SK-MEL-5 (cell line): ENCODE results near the gene OGFRL1. TPM values are rescaled to one million over a fixed set of nuclear protein-coding genes. Genes with fewer than 3 reads are reported as not detected.
A peak's percentile ranks its signal among the peaks of the same experiment; 100 is the strongest.
"Not testable (repeated sequence)": the region's sequence is repeated elsewhere in the genome, so short reads cannot be mapped to it uniquely, and the experiment has no call there.

ENCODE experiments used
- DNase-seq: peaks from one replicate; pipeline ENCODE4 v3.0.0-alpha.2; 2016; ENCODE audit warnings: low read depth, low spot score
- in situ Hi-C: cut with HindIII; loops from 2 replicates; pipeline ENCODE4 v1.10.0; 2016; ENCODE audit warnings: low sequenced_read_pairs, high pct_unique_total_duplicates, low pct_unique_long_range_greater_than_20kb
- polyA plus RNA-seq, 2 experiments: library from polyadenylated mRNA; depleted of rRNA; stranded (reverse); fragments of >200 nt; gene quantifications; 2 replicates each; pipeline ENCODE4 v1.2.3, GENCODE V29; 2015
- total RNA-seq: library from RNA; depleted of rRNA; stranded (reverse); fragments of >200 nt; shearing (Covaris generic); gene quantifications from 2 replicates; pipeline ENCODE4 v1.2.3, GENCODE V29; 2014; rRNA removed

The OGFRL1 gene
- 5.9 and 6.4 TPM in 2 replicates for total RNA-seq
- 5.0 and 6.1 TPM in 2 replicates for polyA plus RNA-seq (2015; cell fraction: cytosol; rRNA removed)
- polyA plus RNA-seq (2015; cell fraction: nucleus; rRNA removed) = 6.2 and 9.2 TPM in 2 replicates

GRCh38 chr6:71288228-71289038 is at the start of gene OGFRL1:
Gene OGFRL1 (plus strand): TSS chr6:71288811. CDS start chr6:71288937, 126 bp downstream.
- in situ Hi-C loops = no loop called here
- DNase-seq = peak; percentile 63

GRCh38 chr6:71239694-71240093 is 48.9 kb upstream of the OGFRL1 start:
- DNase-seq = no peak
- in situ Hi-C loops = no loop called here

- no peak for DNase-seq
- in situ Hi-C loops = no loop called here
Measured at GRCh38 chr6:71245265-71246049, 43.2 kb upstream of the OGFRL1 start.

GRCh38 chr6:71246596-71246995 is 42.0 kb upstream of the OGFRL1 start:
- no peak for DNase-seq
- in situ Hi-C loops = no loop called here

GRCh38 chr6:71248306-71248765 is 40.3 kb upstream of the OGFRL1 start:
- in situ Hi-C loops = no loop called here
- DNase-seq = no peak

- in situ Hi-C loops = no loop called here
- no peak for DNase-seq
Measured at GRCh38 chr6:71248878-71249544, 39.6 kb upstream of the OGFRL1 start.

GRCh38 chr6:71250099-71250602 is 38.5 kb upstream of the OGFRL1 start:
- DNase-seq = no peak
- in situ Hi-C loops = no loop called here

GRCh38 chr6:71252410-71252809 is 36.2 kb upstream of the OGFRL1 start:
- in situ Hi-C loops = no loop called here
- no peak for DNase-seq

- DNase-seq = no peak
- in situ Hi-C loops = no loop called here
Measured at GRCh38 chr6:71252960-71253359, 35.7 kb upstream of the OGFRL1 start.

- no peak for DNase-seq
- in situ Hi-C loops = no loop called here
Measured at GRCh38 chr6:71254323-71254722, 34.3 kb upstream of the OGFRL1 start.

- in situ Hi-C loops = no loop called here
- no peak for DNase-seq
Measured at GRCh38 chr6:71258078-71258866, 30.3 kb upstream of the OGFRL1 start.

GRCh38 chr6:71259888-71260604 is 28.6 kb upstream of the OGFRL1 start:
- DNase-seq = no peak
- in situ Hi-C loops = no loop called here

- DNase-seq = no peak
- in situ Hi-C loops = no loop called here
Measured at GRCh38 chr6:71262914-71263313, 25.7 kb upstream of the OGFRL1 start.

- DNase-seq, in situ Hi-C loops: not testable (repeated sequence)
Measured at GRCh38 chr6:71266392-71266791, 22.2 kb upstream of the OGFRL1 start.

- in situ Hi-C loops = no loop called here
- DNase-seq = no peak
Measured at GRCh38 chr6:71268735-71269437, 19.7 kb upstream of the OGFRL1 start.
